Gastroesophageal sphincter (tissue), 3 donors: ENCODE data around the gene SLC35B3.

Source experiments
- POLR2A ChIP-seq, 2 donors: fragments of 450-650 bp; IDR thresholded peaks; one replicate each; pipeline ENCODE4 v1.6.1; 2017; ENCODE audit warnings: antibody characterized with exemption in 2 of 2, mild to moderate bottlenecking in 2 of 2, moderate library complexity in 1 of 2
- TF ChIP-seq, protein P1 (sequence below), 4 experiments: fragments of 200-600 bp in 2 of 4; fragments of 450-650 bp in 2 of 4; sonication (generic) in 1 of 4; IDR thresholded peaks; one replicate each; pipeline ENCODE4 v1.5.1; 2017 to 2019; ENCODE audit warnings: antibody characterized with exemption in 4 of 4, mild to moderate bottlenecking in 2 of 4, moderate library complexity in 2 of 4

DNA sequence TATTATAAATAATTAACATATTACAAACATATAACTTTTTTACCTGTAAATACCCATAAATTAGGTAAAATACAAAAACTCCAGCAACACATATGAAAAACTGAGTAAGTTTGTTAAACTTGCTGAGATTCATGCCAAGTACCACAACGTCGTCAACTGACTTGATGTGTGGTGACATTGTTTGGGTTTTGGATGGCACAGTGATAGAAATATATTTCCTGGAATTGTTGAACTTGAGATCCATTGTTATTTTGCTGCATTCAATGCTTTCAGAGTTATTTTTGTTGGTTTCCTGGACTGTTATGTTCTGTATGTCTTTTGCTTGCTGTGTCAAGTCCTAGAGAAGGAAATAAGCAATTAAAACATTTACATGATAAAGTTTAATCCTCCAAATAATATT is 5.5 kb downstream of the SLC35B3 start:
- TF ChIP-seq, protein P1, sequence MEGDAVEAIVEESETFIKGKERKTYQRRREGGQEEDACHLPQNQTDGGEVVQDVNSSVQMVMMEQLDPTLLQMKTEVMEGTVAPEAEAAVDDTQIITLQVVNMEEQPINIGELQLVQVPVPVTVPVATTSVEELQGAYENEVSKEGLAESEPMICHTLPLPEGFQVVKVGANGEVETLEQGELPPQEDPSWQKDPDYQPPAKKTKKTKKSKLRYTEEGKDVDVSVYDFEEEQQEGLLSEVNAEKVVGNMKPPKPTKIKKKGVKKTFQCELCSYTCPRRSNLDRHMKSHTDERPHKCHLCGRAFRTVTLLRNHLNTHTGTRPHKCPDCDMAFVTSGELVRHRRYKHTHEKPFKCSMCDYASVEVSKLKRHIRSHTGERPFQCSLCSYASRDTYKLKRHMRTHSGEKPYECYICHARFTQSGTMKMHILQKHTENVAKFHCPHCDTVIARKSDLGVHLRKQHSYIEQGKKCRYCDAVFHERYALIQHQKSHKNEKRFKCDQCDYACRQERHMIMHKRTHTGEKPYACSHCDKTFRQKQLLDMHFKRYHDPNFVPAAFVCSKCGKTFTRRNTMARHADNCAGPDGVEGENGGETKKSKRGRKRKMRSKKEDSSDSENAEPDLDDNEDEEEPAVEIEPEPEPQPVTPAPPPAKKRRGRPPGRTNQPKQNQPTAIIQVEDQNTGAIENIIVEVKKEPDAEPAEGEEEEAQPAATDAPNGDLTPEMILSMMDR (IDR thresholded peaks at IDR 0.05) = no peak
- no peak for TF ChIP-seq POLR2A (IDR thresholded peaks at IDR 0.05)
